Measurements from ENCODE around the gene LSP1. TPM values are rescaled to one million over a fixed set of nuclear protein-coding genes. Genes with fewer than 3 reads are reported as not detected.

Gene LSP1
- total and polyA plus RNA-seq, 2 of the 8 experiments (the other 6 are each of a cell fraction or from before 2014, with no cell fraction given): 0.03 TPM; not detected in 1

GRCh38 chr11:1828542-1828941, 24.3 kb upstream of the LSP1 start (continued):
- no peak for TF ChIP-seq ASH2L (IDR thresholded peaks at IDR 0.05; ENCODE audit: low read length)
- TF ChIP-seq, protein P1, sequence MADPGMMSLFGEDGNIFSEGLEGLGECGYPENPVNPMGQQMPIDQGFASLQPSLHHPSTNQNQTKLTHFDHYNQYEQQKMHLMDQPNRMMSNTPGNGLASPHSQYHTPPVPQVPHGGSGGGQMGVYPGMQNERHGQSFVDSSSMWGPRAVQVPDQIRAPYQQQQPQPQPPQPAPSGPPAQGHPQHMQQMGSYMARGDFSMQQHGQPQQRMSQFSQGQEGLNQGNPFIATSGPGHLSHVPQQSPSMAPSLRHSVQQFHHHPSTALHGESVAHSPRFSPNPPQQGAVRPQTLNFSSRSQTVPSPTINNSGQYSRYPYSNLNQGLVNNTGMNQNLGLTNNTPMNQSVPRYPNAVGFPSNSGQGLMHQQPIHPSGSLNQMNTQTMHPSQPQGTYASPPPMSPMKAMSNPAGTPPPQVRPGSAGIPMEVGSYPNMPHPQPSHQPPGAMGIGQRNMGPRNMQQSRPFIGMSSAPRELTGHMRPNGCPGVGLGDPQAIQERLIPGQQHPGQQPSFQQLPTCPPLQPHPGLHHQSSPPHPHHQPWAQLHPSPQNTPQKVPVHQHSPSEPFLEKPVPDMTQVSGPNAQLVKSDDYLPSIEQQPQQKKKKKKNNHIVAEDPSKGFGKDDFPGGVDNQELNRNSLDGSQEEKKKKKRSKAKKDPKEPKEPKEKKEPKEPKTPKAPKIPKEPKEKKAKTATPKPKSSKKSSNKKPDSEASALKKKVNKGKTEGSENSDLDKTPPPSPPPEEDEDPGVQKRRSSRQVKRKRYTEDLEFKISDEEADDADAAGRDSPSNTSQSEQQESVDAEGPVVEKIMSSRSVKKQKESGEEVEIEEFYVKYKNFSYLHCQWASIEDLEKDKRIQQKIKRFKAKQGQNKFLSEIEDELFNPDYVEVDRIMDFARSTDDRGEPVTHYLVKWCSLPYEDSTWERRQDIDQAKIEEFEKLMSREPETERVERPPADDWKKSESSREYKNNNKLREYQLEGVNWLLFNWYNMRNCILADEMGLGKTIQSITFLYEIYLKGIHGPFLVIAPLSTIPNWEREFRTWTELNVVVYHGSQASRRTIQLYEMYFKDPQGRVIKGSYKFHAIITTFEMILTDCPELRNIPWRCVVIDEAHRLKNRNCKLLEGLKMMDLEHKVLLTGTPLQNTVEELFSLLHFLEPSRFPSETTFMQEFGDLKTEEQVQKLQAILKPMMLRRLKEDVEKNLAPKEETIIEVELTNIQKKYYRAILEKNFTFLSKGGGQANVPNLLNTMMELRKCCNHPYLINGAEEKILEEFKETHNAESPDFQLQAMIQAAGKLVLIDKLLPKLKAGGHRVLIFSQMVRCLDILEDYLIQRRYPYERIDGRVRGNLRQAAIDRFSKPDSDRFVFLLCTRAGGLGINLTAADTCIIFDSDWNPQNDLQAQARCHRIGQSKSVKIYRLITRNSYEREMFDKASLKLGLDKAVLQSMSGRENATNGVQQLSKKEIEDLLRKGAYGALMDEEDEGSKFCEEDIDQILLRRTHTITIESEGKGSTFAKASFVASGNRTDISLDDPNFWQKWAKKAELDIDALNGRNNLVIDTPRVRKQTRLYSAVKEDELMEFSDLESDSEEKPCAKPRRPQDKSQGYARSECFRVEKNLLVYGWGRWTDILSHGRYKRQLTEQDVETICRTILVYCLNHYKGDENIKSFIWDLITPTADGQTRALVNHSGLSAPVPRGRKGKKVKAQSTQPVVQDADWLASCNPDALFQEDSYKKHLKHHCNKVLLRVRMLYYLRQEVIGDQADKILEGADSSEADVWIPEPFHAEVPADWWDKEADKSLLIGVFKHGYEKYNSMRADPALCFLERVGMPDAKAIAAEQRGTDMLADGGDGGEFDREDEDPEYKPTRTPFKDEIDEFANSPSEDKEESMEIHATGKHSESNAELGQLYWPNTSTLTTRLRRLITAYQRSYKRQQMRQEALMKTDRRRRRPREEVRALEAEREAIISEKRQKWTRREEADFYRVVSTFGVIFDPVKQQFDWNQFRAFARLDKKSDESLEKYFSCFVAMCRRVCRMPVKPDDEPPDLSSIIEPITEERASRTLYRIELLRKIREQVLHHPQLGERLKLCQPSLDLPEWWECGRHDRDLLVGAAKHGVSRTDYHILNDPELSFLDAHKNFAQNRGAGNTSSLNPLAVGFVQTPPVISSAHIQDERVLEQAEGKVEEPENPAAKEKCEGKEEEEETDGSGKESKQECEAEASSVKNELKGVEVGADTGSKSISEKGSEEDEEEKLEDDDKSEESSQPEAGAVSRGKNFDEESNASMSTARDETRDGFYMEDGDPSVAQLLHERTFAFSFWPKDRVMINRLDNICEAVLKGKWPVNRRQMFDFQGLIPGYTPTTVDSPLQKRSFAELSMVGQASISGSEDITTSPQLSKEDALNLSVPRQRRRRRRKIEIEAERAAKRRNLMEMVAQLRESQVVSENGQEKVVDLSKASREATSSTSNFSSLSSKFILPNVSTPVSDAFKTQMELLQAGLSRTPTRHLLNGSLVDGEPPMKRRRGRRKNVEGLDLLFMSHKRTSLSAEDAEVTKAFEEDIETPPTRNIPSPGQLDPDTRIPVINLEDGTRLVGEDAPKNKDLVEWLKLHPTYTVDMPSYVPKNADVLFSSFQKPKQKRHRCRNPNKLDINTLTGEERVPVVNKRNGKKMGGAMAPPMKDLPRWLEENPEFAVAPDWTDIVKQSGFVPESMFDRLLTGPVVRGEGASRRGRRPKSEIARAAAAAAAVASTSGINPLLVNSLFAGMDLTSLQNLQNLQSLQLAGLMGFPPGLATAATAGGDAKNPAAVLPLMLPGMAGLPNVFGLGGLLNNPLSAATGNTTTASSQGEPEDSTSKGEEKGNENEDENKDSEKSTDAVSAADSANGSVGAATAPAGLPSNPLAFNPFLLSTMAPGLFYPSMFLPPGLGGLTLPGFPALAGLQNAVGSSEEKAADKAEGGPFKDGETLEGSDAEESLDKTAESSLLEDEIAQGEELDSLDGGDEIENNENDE (IDR thresholded peaks at IDR 0.05; ENCODE audit: insufficient replicate concordance, low read length): no peak
- no peak for TF ChIP-seq POLR2AphosphoS5 (IDR thresholded peaks at IDR 0.05; ENCODE audit: low read depth, low read length)
- TF ChIP-seq KDM1A (IDR thresholded peaks at IDR 0.05; ENCODE audit: borderline replicate concordance, low read length): no peak
- TF ChIP-seq BCL11A (IDR thresholded peaks at IDR 0.05; ENCODE audit: low read depth in 2 of 2, low read length in 2 of 2): no peak

Measured in H1 (cell line).